Activated CD8-positive, alpha-beta memory T cell treated with anti-CD3 and anti-CD28 coated beads, Interleukin-2, amount 50 U/mL, for 4 hours (primary cell): ENCODE data around the gene NEMP2.
A peak's percentile ranks its signal among the peaks of the same experiment; 100 is the strongest.

Source experiments
- DNase-seq: peaks from one replicate; pipeline ENCODE4 v3.0.0-alpha.2; 2020

The NEMP2 gene, protein sequence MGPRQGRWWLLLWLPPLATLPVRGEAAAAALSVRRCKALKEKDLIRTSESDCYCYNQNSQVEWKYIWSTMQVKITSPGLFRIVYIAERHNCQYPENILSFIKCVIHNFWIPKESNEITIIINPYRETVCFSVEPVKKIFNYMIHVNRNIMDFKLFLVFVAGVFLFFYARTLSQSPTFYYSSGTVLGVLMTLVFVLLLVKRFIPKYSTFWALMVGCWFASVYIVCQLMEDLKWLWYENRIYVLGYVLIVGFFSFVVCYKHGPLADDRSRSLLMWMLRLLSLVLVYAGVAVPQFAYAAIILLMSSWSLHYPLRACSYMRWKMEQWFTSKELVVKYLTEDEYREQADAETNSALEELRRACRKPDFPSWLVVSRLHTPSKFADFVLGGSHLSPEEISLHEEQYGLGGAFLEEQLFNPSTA

GRCh38 chr2:190534310-190535120, at the start of gene NEMP2:
Gene NEMP2 (minus strand): TSS chr2:190534722. CDS start chr2:190534655, 67 bp downstream.
- peak; percentile 86 for DNase-seq

DNA sequence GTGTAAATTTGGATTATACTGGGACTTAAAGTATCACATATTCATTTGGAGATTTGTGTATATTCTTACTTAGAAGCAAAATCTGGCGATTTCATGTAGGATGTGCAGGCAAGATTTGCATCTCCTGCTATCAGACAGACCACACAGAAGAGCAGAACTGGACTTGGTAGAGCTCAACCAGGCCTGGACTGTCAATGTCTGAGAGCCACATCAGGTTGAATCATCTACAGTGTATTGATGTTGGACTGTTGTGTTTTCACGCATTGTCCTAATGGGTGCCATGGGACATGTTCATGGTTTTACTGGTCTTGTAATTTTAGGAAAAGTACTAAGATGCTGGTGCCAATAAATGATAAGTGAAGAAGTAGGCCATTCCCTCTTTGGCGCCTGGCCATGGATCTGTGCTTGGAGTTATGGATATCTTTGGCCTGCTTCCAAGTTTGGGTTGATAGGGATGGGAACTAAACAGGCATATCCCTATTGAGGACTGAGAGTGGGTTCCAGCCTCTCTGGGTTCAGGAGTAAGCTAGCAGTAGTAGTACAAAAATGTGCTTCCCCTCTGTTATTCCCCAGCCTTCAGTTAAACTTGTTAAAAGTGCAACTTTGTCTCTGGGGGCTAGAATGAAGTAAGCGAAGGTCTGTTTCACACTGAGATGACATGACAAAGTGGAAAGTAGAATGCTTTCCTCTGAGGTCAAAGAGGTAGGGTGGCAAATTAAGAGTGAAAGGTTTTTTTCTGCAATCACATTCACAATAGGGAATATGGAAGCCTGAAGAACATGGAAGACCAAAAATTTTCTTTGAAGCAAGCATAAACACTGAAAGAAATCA, 49.2 kb upstream of the NEMP2 start:
- DNase-seq, result no peak

DNA sequence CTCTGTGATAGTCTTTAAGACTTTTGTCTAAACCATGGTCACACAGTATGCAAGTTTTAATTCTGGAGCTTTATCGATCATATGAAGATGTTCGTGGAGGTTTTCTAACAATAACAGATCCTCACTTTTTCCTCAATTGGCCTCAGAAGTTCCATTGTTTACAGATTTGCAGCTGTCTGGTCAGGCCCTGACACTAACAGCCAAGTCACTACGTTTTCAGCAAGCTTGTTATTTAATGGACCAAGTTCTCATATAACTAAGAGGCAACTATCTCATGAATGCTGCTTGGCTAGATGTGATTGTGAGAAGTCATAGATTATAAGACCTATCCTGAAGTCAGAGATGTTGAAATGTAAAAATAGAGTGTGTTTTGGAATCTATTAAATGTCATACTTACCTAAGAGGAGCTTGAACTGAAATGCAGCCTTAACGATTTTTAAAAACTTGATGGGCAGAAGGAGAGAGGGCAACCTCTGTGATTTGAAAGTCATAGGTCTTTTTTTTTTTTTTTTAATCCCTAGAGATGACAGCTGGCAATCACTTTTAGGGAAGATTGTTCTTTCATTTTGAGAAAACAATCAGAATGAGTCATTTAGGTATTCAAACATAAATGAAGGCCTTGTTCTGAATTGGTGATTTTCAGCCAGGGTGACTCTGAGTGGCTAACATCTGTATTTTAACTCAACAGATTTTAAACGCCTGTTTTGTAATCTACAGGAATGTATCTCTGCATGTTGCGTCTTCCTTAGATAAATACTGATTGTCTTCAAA, 48.4 kb upstream of the NEMP2 start:
- DNase-seq, result no peak

DNA sequence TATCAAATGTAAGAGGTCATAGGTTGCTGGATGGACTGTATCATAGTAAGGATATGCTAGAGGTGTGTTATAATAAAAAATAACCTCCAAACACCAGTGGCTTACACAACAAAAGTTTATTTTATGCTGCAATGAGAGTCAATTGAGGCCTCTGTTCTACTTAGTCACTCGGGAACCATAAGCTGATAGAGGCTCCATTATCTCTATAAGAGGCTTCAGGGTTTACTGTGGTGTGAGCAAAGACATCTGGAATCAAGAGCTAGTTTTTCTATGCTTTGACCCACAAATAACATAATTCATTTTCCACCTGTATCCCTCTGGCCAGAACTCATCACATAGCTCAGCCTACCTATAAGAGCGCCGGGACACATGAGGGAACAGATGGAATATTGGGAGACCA, 47.5 kb upstream of the NEMP2 start:
- no peak for DNase-seq

GRCh38 chr2:190579915-190580846, 45.7 kb upstream of the NEMP2 start:
- no peak for DNase-seq

GRCh38 chr2:190579058-190579410, 44.5 kb upstream of the NEMP2 start:
- DNase-seq, result no peak

GRCh38 chr2:190578158-190579057, 43.9 kb upstream of the NEMP2 start:
- no peak for DNase-seq

DNA sequence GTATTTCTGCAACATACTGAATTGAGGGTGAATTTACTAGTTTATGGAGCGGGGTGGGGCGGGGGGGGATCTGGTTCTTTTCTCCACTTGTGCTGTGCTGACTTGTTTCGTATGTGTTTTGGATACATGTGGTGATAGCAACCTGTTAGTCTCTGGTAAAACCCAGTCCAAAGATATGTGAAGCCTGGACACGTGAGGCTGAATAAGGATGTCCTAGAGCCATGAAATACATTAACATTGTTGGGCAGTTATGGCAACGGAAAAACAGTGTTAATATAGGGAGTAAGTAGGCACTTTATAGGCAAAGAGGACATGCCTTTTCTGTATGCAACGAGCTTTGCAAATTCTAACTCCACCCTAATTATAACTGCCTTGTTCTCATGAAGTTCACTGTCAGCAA, 42.1 kb upstream of the NEMP2 start:
- DNase-seq, result no peak

- DNase-seq, result no peak
Observed at GRCh38 chr2:190575263-190575662, 40.7 kb upstream of the NEMP2 start.

DNA sequence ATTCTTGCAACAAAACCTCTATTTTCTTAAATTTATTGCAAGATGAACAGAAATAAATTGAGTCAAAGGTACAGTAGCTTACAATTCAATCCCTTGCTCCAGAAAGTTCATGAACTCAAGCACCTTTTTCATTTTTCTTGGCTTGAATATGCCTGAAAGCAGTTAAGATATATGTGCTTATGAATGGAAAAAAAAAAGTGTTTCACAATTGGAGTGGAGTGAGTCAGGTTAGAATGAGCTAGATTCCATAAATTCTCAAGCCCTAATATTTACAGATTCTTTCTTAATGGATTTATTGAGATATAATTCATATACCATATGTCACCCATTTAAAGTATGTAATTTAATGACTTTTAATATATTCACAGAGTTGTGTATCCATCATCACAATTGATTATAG, 39.6 kb upstream of the NEMP2 start:
- DNase-seq, result no peak

GRCh38 chr2:190572246-190572645, 37.7 kb upstream of the NEMP2 start:
- DNase-seq, result no peak

DNA sequence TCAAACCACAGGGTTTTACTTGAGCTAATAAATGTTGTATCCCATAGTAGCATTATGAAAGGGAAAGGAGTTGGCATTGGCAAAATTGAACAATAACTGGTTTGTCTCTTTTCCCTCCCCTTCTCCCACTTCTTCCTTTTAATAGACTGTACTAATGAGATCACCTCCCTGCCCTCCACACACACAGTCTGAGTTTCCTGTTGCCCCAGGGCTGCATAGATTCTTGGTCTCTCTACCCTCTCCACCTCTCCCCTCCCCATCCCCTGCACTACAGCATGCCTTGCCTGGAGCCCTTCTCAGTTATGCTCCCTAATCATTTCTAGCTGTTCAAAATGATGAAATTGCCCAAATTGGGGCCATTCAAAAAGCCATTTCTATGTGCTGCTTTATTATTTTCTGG, 37.2 kb upstream of the NEMP2 start:
- no peak for DNase-seq

DNA sequence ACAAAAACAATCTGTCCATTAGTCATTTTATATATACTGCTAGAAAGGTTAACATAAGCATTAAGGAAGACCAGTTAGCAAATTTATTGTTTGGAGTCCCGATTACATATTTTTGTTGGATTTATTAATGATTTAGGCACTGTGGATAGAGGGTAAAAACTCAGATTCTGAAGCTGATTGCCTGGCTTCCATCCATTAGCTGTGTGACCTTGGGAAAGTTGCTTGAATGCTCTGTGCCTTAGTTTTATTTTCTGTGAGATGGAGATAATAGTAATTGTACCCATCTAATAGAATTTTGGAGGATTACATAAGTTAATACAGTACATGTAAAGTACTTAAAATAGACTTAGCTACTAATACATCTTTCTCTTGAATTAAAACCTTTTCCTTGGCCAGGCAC, 36.3 kb upstream of the NEMP2 start:
- DNase-seq, result no peak

DNA sequence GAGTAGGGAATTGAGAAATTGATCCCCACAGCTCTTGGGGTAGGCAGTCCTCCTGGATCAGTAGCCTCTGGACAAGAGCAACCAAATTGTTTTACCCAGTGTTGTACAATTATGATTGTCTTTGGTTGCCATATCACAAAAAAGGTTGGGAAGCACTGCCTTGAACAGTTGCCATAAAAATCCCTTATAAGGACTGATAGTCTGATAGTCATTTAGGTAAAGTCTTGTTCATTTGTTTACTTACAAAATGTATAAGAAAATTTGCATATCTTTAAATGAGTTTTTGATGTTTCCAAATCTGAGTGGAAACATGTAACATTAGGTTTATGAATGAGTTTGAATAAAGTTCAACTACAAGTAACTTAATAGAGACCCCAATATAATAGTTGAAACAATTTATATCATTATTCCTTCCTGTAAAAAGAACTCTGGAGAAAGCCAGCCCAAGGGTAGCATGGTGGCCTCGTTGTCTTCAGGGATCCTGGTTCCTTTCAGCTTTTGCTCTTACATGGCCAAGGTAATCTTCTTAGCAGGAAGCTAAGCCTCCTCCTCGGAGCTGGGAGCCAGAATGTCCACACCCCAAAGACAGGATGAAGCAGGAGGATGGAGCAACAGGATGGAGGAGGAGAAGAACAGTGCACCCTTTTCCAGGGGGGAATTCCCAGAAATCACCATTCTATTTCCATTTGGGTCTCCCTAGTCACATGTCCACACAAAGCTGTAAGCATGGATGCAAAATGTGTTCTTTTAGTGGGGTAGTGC, 35.7 kb upstream of the NEMP2 start:
- DNase-seq, result no peak

- no peak for DNase-seq
Observed at GRCh38 chr2:190564838-190565237, 30.3 kb upstream of the NEMP2 start.

DNA sequence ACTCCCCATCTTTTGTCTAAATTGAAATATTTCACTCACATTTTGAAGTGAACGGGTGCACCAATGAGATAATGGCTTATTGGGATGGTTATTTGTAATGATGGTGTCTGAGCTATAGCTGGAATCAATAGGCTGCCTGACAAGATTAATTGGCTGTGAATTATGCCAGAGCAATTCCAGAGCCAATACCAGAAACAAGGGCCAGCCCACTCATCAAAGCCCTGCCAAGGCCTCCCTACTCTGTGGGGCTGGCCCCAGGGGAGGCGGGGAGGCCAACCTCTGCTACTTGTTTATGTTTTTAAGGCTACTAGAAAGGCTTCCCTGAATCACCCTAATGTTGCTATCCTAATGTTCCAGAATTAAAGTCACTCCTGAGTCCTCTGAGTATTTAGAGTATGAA, 29.1 kb upstream of the NEMP2 start:
- DNase-seq, result no peak

- peak; percentile 80 for DNase-seq
Observed at GRCh38 chr2:190563109-190563508, 28.6 kb upstream of the NEMP2 start.

DNA sequence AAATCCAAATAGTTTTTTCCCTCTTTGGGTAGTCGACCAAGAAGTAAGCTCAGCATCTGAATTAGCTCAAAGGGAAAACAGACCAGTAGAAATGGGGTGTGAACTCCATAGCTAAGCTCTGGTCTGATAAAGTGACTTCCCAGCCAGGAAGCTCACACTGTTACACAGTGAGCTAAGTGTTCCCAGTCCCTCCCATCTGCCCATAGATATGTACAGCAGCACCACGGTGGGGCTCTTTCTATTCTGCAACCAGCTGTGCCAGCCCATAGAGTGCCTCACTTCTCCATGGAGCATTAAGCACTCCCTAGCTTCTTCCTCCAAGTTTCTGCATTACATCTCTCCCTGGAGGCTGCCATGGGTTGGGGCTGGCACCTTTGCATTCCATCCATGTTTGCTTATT, 27.6 kb upstream of the NEMP2 start:
- DNase-seq, result no peak

GRCh38 chr2:190561094-190561493, 26.6 kb upstream of the NEMP2 start:
- no peak for DNase-seq
